Measurements from ENCODE around the gene AAMP.

The AAMP gene

GRCh38 chr2:218293715-218294429 lies 23.9 kb upstream of the AAMP start:
- DNase-seq, result no peak

- peak; percentile 13 for DNase-seq
Observed at GRCh38 chr2:218292048-218293014, 22.4 kb upstream of the AAMP start, which contains the start of gene TMBIM1. Gene TMBIM1, minus strand, starts transcription at chr2:218292503. Its CDS starts 10,362 bp downstream, at chr2:218282141.

GRCh38 chr2:218291318-218292047 lies 21.5 kb upstream of the AAMP start:
- DNase-seq, result no peak

- no peak for DNase-seq
Observed at GRCh38 chr2:218290316-218291261, 20.7 kb upstream of the AAMP start.

- no peak for DNase-seq
Observed at GRCh38 chr2:218289639-218290315, 19.8 kb upstream of the AAMP start.

- no peak for DNase-seq
Observed at GRCh38 chr2:218286570-218287459, 16.9 kb upstream of the AAMP start.

- DNase-seq, result peak; percentile 7
Observed at GRCh38 chr2:218285604-218286003, 15.7 kb upstream of the AAMP start.

GRCh38 chr2:218284106-218284811 lies 14.3 kb upstream of the AAMP start:
- no peak for DNase-seq

- DNase-seq, result peak; percentile 18
Observed at GRCh38 chr2:218282173-218282991, 12.4 kb upstream of the AAMP start.

GRCh38 chr2:218281449-218281848 lies 11.5 kb upstream of the AAMP start:
- DNase-seq, result no peak

GRCh38 chr2:218280260-218280870 lies 10.4 kb upstream of the AAMP start:
- DNase-seq, result no peak

GRCh38 chr2:218278531-218279360 lies 8.8 kb upstream of the AAMP start:
- DNase-seq, result no peak

GRCh38 chr2:218277921-218278320 lies 8.0 kb upstream of the AAMP start:
- DNase-seq, result no peak

- no peak for DNase-seq
Observed at GRCh38 chr2:218276986-218277755, 7.2 kb upstream of the AAMP start.

- no peak for DNase-seq
Observed at GRCh38 chr2:218275371-218276072, 5.6 kb upstream of the AAMP start.

GRCh38 chr2:218274586-218274985 lies 4.6 kb upstream of the AAMP start:
- DNase-seq, result no peak
